ENCODE results near the gene FGD3.

Gene FGD3

DNA sequence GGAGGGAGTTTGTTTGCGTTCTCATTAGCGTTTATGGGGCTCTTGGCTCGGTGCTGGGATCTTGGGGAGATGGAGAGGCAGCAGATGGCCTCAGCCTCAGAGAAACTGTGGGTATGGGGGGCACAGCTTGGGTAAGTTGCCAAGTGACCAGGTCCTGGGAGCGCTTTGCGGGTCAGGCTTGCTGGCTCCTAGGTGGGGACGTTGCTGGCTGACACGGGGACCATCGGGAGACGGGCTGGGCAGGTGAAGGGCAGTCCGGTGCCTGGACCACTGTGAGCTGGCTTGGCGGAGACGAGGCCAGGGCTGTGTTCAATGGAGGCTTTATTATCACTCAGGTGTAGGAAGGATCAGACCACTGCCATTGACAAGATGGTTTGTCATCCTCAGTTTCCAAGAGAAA is 30.0 kb downstream of the FGD3 start:
- DNase-seq (no peak), ATAC-seq (ENCODE audit: insufficient read depth, low read depth) (no peak)
- no peak overlapping the region for H3K4me2 ChIP-seq (ENCODE audit: insufficient read depth, low read length)
- no peaks in the 10 kb centered on the region for H3K27me3 ChIP-seq (ENCODE audit: insufficient read depth, low read length, poor library complexity)
- no peak overlapping the region for H3K27ac ChIP-seq (ENCODE audit: low read length)
- H3K36me3 ChIP-seq (ENCODE audit: insufficient read depth, low read length), result peaks cover 70% of the 10 kb centered on the region
- peaks cover 31% of the 10 kb centered on the region for H4K20me1 ChIP-seq (ENCODE audit: insufficient read depth, low read length)
- H3K4me3 ChIP-seq (ENCODE audit: low read depth in 1 of 2, low read length in 2 of 2), result no peak overlapping the region
- peaks cover 9% of the 10 kb centered on the region for H3K9me3 ChIP-seq (ENCODE audit: insufficient read depth, low read length, severe bottlenecking)
- TF ChIP-seq, protein P1, sequence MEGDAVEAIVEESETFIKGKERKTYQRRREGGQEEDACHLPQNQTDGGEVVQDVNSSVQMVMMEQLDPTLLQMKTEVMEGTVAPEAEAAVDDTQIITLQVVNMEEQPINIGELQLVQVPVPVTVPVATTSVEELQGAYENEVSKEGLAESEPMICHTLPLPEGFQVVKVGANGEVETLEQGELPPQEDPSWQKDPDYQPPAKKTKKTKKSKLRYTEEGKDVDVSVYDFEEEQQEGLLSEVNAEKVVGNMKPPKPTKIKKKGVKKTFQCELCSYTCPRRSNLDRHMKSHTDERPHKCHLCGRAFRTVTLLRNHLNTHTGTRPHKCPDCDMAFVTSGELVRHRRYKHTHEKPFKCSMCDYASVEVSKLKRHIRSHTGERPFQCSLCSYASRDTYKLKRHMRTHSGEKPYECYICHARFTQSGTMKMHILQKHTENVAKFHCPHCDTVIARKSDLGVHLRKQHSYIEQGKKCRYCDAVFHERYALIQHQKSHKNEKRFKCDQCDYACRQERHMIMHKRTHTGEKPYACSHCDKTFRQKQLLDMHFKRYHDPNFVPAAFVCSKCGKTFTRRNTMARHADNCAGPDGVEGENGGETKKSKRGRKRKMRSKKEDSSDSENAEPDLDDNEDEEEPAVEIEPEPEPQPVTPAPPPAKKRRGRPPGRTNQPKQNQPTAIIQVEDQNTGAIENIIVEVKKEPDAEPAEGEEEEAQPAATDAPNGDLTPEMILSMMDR (IDR thresholded peaks at IDR 0.05; ENCODE audit: borderline replicate concordance, extremely low read depth, low read length, poor library complexity, severe bottlenecking), result no peak
- no peak for TF ChIP-seq EZH2 (IDR thresholded peaks at IDR 0.05; ENCODE audit: borderline replicate concordance, low read depth, low read length, severe bottlenecking)
- H3K79me2 ChIP-seq (ENCODE audit: insufficient read depth, low read length), result peaks cover 91% of the 10 kb centered on the region
- no peak overlapping the region for H3K9ac ChIP-seq (ENCODE audit: low read depth, low read length)
- H2AFZ ChIP-seq (ENCODE audit: low read depth, low read length), result no peak overlapping the region
- H3K4me1 ChIP-seq (ENCODE audit: insufficient read depth, low read length), result no peaks in the 10 kb centered on the region

DNA sequence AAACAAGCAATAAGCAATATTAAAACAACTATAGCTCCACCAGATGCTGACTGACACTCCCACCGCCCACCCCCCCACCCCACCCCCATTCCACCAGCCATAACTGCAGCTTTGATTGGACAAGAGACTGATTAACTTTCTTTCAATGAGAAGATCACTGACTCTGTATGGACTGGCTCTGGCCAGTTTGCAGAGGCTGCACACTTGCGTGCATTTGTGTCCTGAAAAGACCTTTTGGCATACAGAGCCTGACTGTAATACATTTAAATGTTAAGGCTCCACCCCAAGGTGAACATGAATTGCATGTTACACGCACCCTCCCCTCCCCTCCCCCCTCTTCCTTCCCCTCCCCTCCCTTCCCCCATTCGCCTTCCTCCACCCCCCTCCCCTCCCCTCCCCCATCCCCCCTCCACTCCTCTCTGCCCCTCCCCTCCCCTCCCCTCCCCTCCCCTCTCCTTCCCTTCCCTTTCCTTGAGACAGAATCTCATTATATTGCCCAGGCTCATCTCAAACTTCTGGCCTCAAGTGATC is 31.1 kb downstream of the FGD3 start:
- Histone ChIP-seq H3K79me2 (ENCODE audit: insufficient read depth, low read length) (peaks cover 90% of the 10 kb centered on the region), H3K4me3 (ENCODE audit: low read depth in 1 of 2, low read length in 2 of 2) (no peak overlapping the region), H2AFZ (ENCODE audit: low read depth, low read length) (no peak overlapping the region), H3K9me3 (ENCODE audit: insufficient read depth, low read length, severe bottlenecking) (peaks cover 20% of the 10 kb centered on the region), H4K20me1 (ENCODE audit: insufficient read depth, low read length) (peaks cover 31% of the 10 kb centered on the region), H3K36me3 (ENCODE audit: insufficient read depth, low read length) (peaks cover 78% of the 10 kb centered on the region), H3K9ac (ENCODE audit: low read depth, low read length) (no peak overlapping the region), H3K27ac (ENCODE audit: low read length) (no peak overlapping the region), H3K4me1 (ENCODE audit: insufficient read depth, low read length) (no peaks in the 10 kb centered on the region), H3K27me3 (ENCODE audit: insufficient read depth, low read length, poor library complexity) (no peaks in the 10 kb centered on the region), H3K4me2 (ENCODE audit: insufficient read depth, low read length) (no peak overlapping the region)
- no peak for ATAC-seq (ENCODE audit: insufficient read depth, low read depth)
- no peak for TF ChIP-seq EZH2 (IDR thresholded peaks at IDR 0.05; ENCODE audit: borderline replicate concordance, low read depth, low read length, severe bottlenecking)
- TF ChIP-seq, protein P1 (IDR thresholded peaks at IDR 0.05; ENCODE audit: borderline replicate concordance, extremely low read depth, low read length, poor library complexity, severe bottlenecking), result no peak
- no peak for DNase-seq

DNA sequence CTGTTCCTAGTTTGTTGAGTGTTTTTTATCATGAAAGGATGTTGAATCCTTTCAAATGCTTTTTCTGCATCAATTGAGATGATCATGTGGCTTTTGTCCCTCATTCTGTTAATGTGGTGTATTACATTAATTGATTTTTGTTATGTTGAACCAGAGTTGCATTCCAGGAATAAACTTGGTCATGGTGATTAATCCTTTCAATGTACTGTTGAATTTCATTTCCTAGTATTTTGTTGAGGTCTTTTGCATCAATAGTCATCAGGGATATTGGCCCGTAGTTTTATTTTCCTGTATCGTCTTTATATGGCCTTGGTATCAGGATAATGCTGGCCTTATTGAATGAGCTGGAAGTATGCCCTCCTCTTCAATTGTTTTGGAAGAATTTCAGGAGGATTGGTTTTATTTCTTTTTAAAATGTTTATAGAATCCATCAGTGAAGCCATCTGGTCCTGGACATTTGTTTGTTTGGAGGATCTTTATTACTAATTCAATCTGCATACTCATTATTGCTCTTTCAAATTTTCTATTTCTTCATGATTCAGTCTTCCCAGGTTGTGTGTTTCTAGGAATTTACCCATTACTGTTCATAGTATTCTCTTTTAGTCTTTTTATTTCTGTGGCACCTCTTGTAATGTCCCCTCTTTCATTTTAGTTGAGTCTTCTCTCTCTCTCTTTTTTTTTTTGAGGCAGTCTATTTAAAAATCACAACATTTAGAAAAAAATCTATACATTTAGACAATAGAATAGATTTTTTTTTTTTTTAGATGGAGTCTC is 32.1 kb downstream of the FGD3 start:
- no peak overlapping the region for H3K4me2 ChIP-seq (ENCODE audit: insufficient read depth, low read length)
- H3K27ac ChIP-seq (ENCODE audit: low read length), result no peak overlapping the region
- no peak overlapping the region for H3K9ac ChIP-seq (ENCODE audit: low read depth, low read length)
- no peaks in the 10 kb centered on the region for H3K27me3 ChIP-seq (ENCODE audit: insufficient read depth, low read length, poor library complexity)
- DNase-seq (no peak), ATAC-seq (ENCODE audit: insufficient read depth, low read depth) (no peak)
- H3K9me3 ChIP-seq (ENCODE audit: insufficient read depth, low read length, severe bottlenecking), result peaks cover 30% of the 10 kb centered on the region
- no peak overlapping the region for H3K4me3 ChIP-seq (ENCODE audit: low read depth in 1 of 2, low read length in 2 of 2)
- H4K20me1 ChIP-seq (ENCODE audit: insufficient read depth, low read length), result peaks cover 22% of the 10 kb centered on the region
- peaks cover 88% of the 10 kb centered on the region for H3K79me2 ChIP-seq (ENCODE audit: insufficient read depth, low read length)
- H3K36me3 ChIP-seq (ENCODE audit: insufficient read depth, low read length), result peaks cover 80% of the 10 kb centered on the region
- H2AFZ ChIP-seq (ENCODE audit: low read depth, low read length), result no peak overlapping the region
- no peaks in the 10 kb centered on the region for H3K4me1 ChIP-seq (ENCODE audit: insufficient read depth, low read length)
- TF ChIP-seq, protein P1 (IDR thresholded peaks at IDR 0.05; ENCODE audit: borderline replicate concordance, extremely low read depth, low read length, poor library complexity, severe bottlenecking), result no peak
- TF ChIP-seq EZH2 (IDR thresholded peaks at IDR 0.05; ENCODE audit: borderline replicate concordance, low read depth, low read length, severe bottlenecking), result no peak
